Measurements from ENCODE around the gene IL36RN.

IL36RN gene

DNA sequence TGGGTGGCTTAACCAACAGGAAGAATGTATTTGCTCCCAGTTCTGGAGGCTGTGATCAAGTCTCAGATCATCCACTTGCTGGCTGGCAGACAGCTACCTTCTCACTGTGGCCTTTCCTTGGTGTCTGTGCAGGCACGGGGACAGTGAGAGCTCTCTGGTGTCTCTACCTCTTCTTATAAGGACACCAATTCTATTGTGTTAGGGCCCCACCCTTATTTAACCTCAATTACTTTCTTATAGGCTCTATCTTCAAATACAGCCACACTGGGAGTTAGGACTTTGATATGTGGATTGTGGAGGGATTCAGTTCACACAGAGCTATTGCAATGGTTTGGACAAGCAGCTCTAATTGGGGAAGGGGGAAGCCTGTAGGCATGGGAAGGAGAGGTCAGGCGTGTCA is 43.1 kb downstream of the IL36RN start:
- DNase-seq (ENCODE audit: low read depth): no peak

DNA sequence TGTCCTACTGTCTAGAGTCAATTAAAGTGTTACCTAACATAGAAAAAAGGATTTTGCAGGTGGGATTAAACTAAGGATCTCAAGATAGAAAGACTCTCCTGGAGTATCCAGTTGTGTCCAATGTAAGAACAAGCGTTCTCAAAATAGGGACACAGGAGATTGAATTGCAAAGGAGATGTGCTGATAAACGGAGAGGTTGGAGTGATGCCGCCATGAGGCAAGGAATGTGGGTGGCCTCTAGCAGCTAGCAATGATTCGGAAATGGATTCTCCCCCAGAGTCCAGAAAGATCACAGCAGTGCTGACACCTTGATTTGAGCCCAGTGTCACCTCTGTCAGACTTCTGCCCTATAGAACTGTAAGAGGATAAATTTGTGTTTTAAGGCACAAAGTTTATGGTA is 44.3 kb downstream of the IL36RN start:
- no peak for DNase-seq (ENCODE audit: low read depth)

DNA sequence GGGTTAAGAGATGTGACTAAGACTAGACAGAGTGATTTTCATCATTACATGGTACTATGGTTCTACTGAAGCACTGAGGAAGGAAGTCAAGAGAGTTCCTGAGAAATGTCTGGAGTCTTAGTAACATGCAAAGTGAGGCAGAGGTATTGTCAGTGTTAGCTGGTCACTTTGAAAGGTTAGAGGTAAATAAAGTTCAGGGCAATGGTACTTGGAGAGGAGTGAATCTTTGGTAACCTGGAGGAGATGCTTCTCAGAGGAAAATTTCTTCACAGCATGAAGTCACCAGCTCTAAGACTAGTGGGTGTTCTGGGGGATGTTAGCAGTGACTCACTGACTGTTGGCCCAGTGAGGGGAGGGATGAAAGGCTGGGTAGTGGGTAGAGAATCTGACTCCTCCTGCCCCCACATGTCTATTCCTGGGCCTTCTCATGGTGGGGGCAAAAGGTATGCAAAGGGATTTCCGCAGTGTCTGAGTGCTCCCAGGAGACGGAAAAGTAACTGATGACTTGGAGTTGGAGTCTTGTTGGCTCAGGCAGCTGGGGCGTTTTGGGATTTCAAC is 45.1 kb downstream of the IL36RN start:
- DNase-seq (ENCODE audit: low read depth): no peak

DNA sequence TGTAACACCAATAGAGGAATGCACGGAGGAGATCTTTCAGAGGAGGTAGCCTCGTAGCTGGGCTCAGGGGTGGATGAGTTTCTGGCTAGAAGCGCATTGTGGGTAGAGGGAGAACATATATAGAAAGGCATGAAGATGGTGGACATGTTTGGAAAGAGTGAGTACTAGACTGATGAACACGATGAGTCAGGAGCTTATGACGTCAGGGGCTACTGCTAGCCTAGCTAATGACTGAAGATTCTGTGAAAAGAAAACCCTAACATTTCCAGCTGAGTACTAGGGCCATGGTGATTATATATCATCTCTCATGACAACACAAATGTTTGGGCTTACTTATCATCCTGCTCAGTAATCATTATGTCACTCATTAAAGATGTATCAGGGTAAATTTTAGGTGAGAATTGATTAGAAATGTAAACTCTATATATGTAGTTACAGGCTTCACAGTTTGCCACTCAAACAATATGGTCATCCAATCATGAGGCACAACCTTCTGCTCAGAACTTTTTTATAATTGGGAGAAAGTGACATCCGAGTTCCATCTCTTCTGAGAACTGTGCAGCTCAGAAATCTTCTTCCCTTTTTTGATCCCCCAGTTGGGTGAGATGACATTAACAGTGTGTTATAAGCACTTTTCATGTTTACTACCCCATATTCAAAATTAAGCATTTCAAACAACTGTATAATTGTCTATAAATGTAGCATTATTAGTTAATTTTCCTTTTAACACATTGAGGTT is 46.2 kb downstream of the IL36RN start:
- no peak for DNase-seq (ENCODE audit: low read depth)

DNA sequence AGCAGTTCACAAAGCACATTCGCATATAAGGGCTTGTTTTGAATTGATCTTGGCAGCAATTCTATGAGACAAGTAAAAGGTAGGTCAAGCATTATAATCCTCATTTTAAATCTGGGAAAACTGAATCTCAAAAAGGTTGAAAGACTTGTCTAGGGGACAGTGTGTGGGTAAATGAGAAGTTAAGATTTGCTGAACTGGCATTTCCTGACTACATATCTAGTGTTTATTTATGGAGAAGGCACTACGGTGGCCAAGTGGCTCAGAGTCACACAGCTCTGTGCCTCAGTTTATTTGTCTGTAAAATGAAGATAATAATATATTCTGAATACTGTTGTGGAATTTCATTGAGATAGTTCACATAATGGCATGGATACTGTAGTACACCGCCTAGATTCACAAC is 52.1 kb downstream of the IL36RN start:
- no peak for DNase-seq (ENCODE audit: low read depth)

DNA sequence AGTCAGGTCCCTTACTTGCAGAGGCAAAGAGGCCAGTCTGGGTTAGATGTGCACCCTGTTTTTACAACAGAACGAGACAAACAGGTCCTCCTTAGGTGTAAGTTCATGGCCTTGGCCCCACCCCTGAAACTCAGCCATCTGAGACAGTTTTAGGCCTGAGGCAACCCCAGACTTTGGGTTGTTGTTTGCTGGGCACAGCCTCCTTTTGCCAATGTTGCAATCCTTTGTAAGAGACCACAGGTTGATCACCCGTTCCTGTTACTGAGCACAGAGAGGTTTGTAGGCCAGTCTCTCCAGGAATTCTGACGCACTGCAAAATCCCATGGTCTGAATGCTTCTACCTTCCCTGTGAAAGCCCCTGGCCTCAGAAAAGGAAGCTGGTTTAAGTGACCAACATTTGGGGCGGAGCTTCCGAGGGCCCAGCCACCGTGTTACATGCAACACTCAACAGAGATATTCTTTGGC is 52.9 kb downstream of the IL36RN start:
- DNase-seq (ENCODE audit: low read depth): no peak

DNA sequence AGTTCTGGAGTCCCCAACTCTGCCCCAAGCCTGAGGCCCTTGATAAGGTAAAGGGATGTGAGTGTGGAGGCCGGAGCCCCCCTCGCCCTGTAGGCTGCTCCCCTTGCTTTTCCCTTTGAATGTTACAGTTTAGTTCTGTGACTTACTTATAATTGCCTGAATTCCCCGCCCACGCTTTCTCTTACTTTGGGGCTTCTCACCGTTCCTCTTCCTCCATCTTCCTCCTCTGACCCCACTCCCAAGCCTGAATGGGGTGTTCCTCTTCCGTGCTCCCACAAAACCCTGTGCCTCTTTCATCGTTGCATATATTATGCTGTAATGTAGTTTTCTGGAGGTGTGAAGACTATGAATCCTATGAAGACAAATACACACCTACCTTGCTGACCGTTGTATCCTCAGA is 53.4 kb downstream of the IL36RN start:
- no peak for DNase-seq (ENCODE audit: low read depth)

DNA sequence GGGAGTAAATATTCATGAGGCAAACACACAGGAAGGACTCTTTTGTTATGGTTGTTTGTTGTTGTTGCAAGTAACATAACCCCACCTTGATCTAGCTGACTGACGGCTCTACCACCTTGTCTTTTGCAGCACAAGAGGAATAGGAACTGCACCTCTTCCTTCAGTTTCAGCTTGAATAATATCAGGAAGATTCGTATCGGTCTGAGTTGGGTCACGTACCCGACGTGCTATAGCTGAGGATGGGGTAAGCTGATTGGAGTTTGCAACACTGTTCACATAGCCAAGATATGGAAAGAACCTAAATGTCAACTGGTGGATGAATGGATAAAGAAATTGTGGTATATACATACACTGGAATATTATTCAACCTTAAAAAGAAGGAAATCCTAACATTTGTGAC is 53.9 kb downstream of the IL36RN start:
- DNase-seq (ENCODE audit: low read depth): no peak

DNA sequence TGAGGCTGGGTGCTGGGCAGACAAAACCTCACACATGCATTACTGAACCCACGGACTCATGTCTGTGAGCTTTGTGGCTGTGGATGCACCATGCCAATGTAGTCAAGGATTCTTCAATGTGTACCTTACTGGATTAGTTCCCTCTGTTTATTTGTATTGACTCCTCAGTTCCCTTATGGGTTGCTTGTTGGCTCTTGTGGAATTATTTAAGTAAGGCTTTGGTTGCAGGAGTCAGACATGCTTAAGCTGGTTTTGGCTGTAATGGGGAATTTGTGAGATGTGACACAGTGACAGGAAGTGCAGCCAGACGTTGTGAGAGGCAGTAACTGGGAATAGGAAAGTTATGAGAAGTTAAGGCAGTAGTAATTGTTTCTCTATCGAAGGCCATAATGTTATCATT is 54.8 kb downstream of the IL36RN start:
- no peak for DNase-seq (ENCODE audit: low read depth)
